NCI-H226 (cell line): Measurements from ENCODE around the gene NR2C1.
"Not testable (repeated sequence)": the region's sequence is repeated elsewhere in the genome, so short reads cannot be mapped to it uniquely, and the experiment has no call there.

Experiments used
- DNase-seq: peaks from one replicate; pipeline ENCODE4 v3.0.0-alpha.2; 2015

NR2C1 gene

GRCh38 chr12:95072900-95073697 lies at the start of gene NR2C1:
Gene NR2C1, minus strand, starts transcription at chr12:95073618. Its CDS starts 6,234 bp downstream, at chr12:95067384.
- peak; percentile 86 for DNase-seq

GRCh38 chr12:95118788-95119179 lies 45.4 kb upstream of the NR2C1 start:
- DNase-seq, result peak; percentile 33

GRCh38 chr12:95118138-95118787 lies 44.8 kb upstream of the NR2C1 start:
- peak; percentile 84 for DNase-seq

DNA sequence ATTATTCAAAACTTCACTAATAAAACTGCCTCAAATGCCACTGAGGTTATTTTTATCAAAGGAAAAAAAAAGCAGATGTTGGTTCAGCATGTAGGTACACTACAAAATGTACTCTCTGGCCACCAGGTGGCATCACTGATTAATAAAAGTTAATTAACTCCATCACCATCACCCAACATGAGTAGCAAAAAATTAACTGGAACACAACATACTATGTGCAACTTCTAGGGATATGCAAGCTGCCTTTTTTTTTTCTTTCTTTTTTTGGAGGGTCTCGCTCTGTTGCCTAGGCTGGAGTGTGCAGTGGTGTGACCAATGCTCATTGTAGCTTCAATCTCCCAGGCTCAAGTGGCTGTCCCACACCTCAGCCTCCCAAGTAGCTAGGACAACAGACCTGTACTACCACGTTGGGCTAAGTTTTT lies 43.8 kb upstream of the NR2C1 start:
- peak; percentile 25 for DNase-seq

- peak; percentile 60 for DNase-seq
Observed at GRCh38 chr12:95116773-95117172, 43.4 kb upstream of the NR2C1 start.

- DNase-seq, result no peak
Observed at GRCh38 chr12:95116341-95116740, 42.9 kb upstream of the NR2C1 start.

- DNase-seq, result no peak
Observed at GRCh38 chr12:95115641-95116040, 42.2 kb upstream of the NR2C1 start.

DNA sequence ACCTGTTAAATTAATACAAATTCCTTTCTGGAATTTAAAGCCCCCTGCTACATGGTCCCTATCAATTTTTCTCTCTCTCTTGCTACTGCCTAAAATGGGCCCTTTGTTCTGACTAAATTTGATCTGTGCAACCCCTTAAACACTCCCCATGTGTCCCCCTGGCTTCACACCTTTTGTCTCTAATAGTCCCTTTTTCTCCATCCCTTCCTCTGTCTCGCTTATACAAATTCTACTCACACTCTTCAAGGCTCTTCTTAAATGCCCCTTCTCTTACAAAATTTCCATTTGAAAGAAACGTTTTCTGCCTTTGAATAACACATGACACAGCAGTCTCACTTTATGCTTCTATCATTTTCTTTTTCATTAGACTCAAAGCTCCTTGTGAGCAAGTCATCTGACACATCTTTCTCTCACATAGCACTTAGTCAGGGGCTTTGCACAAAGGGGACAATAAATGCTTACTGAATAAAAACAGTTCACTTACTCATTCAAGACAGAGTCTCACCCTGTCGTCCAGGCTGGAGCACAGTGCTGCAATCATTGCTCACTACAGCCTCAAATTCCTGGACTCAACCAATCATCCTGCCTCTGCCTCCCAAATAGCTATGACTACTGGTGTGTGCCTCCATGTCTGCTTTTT lies 41.5 kb upstream of the NR2C1 start:
- DNase-seq, result no peak

GRCh38 chr12:95107362-95107761 lies 33.9 kb upstream of the NR2C1 start:
- DNase-seq, result no peak

GRCh38 chr12:95105540-95105939 lies 32.1 kb upstream of the NR2C1 start:
- no peak for DNase-seq

DNA sequence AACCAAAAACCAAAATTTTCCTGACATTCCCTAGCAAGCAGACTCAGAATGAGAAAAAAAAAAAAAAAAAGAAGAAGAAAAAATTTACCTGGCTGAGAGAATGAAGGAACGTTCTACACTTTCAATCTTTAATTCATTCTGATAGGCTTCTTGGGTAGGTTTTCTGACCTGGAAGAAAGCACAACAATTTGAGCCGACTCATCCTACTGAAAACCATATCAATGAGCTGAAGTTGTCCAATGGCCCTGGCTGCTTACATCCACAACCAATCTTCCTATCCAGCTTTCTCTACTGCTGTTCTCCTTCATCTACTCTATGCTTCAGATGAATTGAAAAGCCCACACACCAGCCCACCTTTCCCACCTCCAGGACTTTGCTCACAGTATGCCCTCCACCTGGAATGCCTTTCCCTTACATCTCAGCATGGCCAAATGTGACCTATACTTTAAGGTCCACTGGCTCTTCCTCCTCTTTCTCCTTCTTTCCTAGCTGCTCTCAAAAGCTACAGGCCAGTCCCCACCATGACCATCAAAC lies 31.6 kb upstream of the NR2C1 start:
- DNase-seq, result no peak

DNA sequence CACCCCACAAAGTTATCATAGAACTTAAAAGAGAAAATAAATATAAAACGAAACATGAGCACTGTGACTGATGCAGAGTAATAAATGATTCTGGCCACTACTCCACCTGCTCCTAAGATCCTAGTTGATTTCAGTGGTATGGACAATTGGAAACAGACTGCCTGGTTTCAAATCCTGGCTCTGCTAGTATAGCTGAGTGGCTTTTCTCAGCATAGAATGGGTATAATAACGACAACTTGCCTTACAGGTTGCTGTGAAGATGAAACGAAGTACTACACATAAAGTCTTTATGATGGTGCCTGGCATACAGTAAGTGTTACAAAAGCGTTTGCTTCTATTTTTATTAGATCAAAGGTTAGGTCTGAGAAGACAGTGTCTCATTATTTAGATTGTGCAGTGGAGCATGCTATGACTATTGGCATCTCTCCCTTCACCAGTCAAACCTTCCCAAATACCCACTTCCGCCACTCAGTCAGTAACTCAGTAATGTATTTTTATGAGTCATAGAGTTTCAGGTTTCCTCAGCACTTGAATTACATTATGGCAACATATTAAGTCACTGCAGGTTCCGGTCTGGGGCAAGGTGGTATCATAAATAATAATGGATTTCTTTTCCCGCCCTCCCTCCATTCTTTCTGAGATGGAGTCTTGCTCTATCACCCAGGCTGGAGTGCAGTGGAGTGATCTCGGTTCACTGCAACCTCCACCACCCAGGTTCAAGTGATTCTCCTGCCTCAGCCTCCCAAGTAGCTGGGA lies 29.7 kb upstream of the NR2C1 start:
- peak; percentile 93 for DNase-seq

GRCh38 chr12:95101957-95102356 lies 28.5 kb upstream of the NR2C1 start:
- not testable (repeated sequence) for DNase-seq

- no peak for DNase-seq
Observed at GRCh38 chr12:95100264-95101190, 27.1 kb upstream of the NR2C1 start.

GRCh38 chr12:95099270-95099790 lies 25.9 kb upstream of the NR2C1 start:
- DNase-seq, result no peak

DNA sequence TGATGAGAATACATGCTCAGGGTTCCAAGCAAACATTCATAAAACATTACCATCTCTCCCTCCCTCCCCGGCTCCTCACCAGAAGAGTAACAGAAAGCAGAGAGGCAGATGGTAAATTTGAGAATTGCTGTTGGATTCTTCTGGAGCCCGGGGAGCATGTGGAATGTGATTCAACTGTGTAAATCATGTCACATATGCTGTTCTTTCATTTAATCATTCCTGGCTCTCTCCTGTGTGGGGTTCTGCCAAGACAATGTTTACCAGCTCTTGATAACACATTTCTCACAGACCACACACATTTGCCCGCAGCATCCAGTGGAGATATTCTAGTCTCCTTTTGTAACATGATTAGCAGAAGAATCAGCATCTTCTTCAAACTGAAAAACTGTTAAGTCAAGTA lies 23.4 kb upstream of the NR2C1 start:
- DNase-seq, result peak; percentile 71

GRCh38 chr12:95096378-95096777 lies 23.0 kb upstream of the NR2C1 start:
- no peak for DNase-seq

DNA sequence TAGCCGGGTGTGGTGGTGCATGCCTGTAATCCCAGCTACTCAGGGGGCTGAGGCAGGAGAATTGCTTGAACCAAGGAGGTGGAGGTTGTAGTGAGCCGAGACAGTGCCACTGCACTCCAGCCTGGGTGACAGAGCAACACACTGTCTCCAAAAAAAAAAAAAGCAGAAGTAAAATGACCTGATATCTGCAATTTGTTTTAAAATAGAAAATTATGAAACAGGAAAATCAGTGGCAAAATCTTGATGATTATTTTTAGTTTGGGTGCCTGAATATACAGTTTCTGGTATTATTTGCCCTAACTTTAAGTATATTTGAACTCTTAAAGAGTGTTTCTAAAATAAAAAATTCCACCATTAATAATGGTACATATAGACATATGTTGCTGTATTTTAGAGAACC lies 22.4 kb upstream of the NR2C1 start:
- not testable (repeated sequence) for DNase-seq

DNA sequence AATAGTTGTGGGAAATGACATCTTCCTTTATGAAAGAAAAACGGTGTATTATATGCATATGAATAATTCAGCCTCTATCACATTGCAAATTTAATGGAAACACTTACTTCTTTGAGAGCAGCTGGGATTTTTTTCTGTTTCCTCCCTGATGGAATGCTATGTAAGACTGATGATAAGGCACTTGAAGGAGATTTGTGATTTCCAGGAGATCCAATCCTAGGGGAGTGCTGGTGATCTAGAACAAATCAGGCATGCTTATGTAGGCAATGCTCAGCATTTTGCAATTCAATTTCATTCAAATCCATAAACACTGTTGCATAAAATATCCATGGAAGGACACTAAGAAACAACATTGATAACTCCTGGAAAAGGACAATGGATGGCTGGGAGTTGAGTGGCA lies 16.0 kb upstream of the NR2C1 start:
- DNase-seq, result no peak

DNA sequence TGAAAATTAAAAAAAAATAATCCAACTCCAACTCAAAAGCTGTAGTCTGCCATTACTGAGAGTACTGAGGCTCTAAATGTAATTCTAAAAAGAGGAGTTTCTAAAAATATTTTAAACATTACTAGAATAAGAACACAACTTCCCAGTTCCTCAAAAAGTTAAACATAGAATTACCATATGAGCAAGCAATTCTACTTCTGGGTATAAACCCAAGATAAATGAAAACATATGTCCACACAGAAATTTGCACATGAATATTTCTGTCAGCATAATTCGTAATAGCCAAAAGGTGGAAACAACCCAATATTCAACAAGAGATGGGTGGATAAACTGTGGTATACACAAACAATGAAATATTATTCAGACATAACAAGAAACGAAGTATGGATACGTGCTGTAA lies 15.0 kb upstream of the NR2C1 start:
- DNase-seq, result no peak

DNA sequence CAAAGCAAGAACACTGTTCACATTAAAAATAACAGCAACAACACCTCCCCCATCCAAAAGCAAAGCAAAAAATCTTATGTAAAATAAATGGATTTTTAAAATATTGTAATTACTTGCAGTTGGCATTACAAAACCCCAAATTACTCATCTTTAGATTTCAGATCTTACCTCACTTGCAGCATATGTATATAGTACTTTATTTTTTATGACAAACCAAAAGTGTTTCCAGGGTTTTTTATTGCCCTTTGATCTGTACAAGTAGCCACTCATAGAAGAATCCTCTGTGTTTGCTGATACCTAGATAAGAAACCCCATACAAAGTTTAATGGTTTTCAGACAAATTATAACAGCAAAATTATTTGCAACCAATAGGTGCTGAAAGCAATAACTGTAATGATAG lies 12.2 kb upstream of the NR2C1 start:
- no peak for DNase-seq

- peak; percentile 32 for DNase-seq
Observed at GRCh38 chr12:95083938-95084337, 10.5 kb upstream of the NR2C1 start.
